T-cell (primary cell): Measurements from ENCODE around the gene OTUD7B. TPM values are rescaled to one million over a fixed set of nuclear protein-coding genes. Genes with fewer than 3 reads are reported as not detected.
"Not testable (repeated sequence)": the region's sequence is repeated elsewhere in the genome, so short reads cannot be mapped to it uniquely, and the experiment has no call there.

ENCODE experiments used
- ATAC-seq, 4 experiments: fragments of 200-7000 bp in 3 of 4; fragments of 150-1000 bp in 1 of 4; cut with Tn5 transposase; replicated peaks in 1 of 4; 1 replicate in 3 of 4; 2 replicates in 1 of 4; pipeline ENCODE4 v1.10.0; 2021; ENCODE audit warnings: moderate library complexity in 3 of 4, mild to moderate bottlenecking in 2 of 4, moderate number of reproducible peaks in 1 of 4
- CTCF ChIA-PET, 2 donors: fragments of 300-600 bp; sonication (Branson Sonifier 250); formaldehyde crosslinking; loops; one replicate each; lab custom pipeline; 2022; ENCODE audit warnings: antibody characterized with exemption in 2 of 2; lab: Charles Lee
- POLR2A ChIA-PET, 2 donors: fragments of 300-600 bp; sonication (Branson Sonifier 250); formaldehyde crosslinking; loops; one replicate each; lab custom pipeline; 2022; ENCODE audit warnings: antibody characterized with exemption in 2 of 2; lab: Charles Lee
- DNase-seq, 35 experiments: peaks; one replicate each; pipeline versions ENCODE4 v3.0.0 to v3.0.0-alpha.2; 2013 to 2023
- H3K27ac ChIP-seq: one replicate; pipeline ENCODE4 v1.5.1; 2013; ENCODE audit warnings: low read length
- H3K27me3 ChIP-seq, 2 experiments: replicated peaks in 1 of 2; 1 replicate in 1 of 2; 2 replicates in 1 of 2; pipeline versions ENCODE4 v1.6.1 to v1.7.0; 2013; ENCODE audit warnings: low read length in 1 of 2, mixed read lengths in 1 of 2; ENCODE audit not compliant: control insufficient read depth in 2 of 2, insufficient read depth in 2 of 2; ENCODE audit errors: extremely low read depth in 1 of 2
- H3K36me3 ChIP-seq, 2 donors: 1 replicate in 1 of 2; 2 replicates in 1 of 2; pipeline versions ENCODE4 v1.6.1 to v1.7.0; 2013; ENCODE audit warnings: low read length in 1 of 2; ENCODE audit not compliant: control insufficient read depth in 2 of 2, insufficient read depth in 1 of 2; ENCODE audit errors: extremely low read depth in 1 of 2
- H3K4me1 ChIP-seq, 2 experiments: 1 replicate in 1 of 2; 2 replicates in 1 of 2; pipeline versions ENCODE4 v1.6.1 to v1.7.0; 2013; ENCODE audit warnings: low read length in 2 of 2, mixed read lengths in 1 of 2; ENCODE audit not compliant: insufficient read depth in 2 of 2, control insufficient read depth in 1 of 2; ENCODE audit errors: extremely low read depth in 1 of 2
- H3K4me3 ChIP-seq, 2 donors: 1 replicate in 1 of 2; 2 replicates in 1 of 2; pipeline versions ENCODE4 v1.5.1 to v1.7.0; 2013; ENCODE audit warnings: mild to moderate bottlenecking in 2 of 2, low read length in 1 of 2, moderate library complexity in 1 of 2; ENCODE audit not compliant: control insufficient read depth in 1 of 2; ENCODE audit errors: extremely low read depth in 1 of 2
- H3K9me3 ChIP-seq: 2 replicates; pipeline ENCODE4 v1.7.0; 2013
- H3K27ac Mint-ChIP-seq, 2 donors: one replicate each; pipeline ENCODE4 v1.8.0; 2020 to 2021; ENCODE audit warnings: mild to moderate bottlenecking in 2 of 2, mixed read lengths in 2 of 2
- H3K27me3 Mint-ChIP-seq, 2 donors: one replicate each; pipeline ENCODE4 v1.8.0; 2021 to 2022; ENCODE audit warnings: mixed read lengths in 2 of 2
- H3K36me3 Mint-ChIP-seq: one replicate; pipeline ENCODE4 v1.8.0; 2021; ENCODE audit warnings: mixed read lengths
- H3K4me1 Mint-ChIP-seq, 3 donors: one replicate each; pipeline ENCODE4 v1.8.0; 2020 to 2022; ENCODE audit warnings: mixed read lengths in 3 of 3, mild to moderate bottlenecking in 1 of 3
- H3K4me3 Mint-ChIP-seq, 3 donors: one replicate each; pipeline ENCODE4 v1.8.0; 2020 to 2022; ENCODE audit warnings: mild to moderate bottlenecking in 3 of 3, mixed read lengths in 3 of 3, moderate library complexity in 3 of 3
- H3K9me3 Mint-ChIP-seq, 3 donors: one replicate each; pipeline ENCODE4 v1.8.0; 2020 to 2022; ENCODE audit warnings: mixed read lengths in 3 of 3
- WGBS: methylation state at CpG from one replicate; pipeline ENCODE4 v1.1.5; 2013; ENCODE audit warnings: missing lambda C conversion rate; ENCODE audit not compliant: insufficient coverage; 5-methylcytosine and 5-hydroxymethylcytosine counted together
- total RNA-seq, 35 experiments: library from RNA in 6 of 35; stranded (reverse) in 6 of 35; fragments of 120-200 nt in 1 of 35; gene quantifications; one replicate each; pipeline versions ENCODE4 v1.2.1 to v1.2.4 and lab custom pipeline; 2013 to 2026

Gene OTUD7B
- total RNA-seq (10 to 100 TPM in 3 of 5 donors, 1 to 10 TPM in 2; 7.8 to 13.7 (median 10.2) TPM), total RNA-seq (lab: John Stamatoyannopoulos, UW) (11.3 to 141 (median 34.0) reads per million in 29 experiments)
- 7.1 TPM for total RNA-seq (2013)

DNA sequence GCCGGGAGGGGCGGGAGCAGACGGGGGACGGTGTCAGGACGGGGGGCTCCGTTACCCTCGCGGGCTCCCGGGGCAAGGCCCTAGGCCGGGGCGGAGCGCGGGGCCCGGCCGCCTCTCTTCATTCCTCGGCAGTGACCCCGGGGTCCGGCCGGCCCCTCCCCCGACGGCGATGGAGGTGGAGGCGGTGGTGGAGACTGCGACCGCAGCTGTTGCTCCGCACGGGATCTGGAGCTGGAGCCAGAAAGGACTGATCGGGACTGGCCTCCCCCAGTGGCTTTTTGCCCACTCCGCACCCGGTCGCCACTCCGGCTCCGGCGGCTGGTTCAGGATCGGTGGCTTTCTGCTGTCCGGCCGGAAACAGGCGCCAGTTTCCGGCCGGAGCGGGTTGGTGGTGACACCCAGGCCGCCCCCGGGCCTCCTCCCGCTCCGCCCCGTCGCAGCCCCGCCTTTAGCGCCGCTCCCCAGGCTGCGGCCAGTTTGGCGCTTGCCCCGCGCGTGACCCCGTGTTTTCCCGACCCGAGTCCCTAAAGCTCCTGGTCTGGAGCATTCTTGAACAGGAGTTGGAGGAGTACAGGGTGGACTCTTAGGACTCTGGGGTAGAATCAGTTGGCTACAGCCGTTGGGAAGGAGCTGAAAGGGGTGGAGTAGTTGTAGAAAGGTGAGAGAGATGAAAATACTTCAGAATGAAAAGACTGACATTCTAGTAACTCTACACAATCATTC lies at the start of gene OTUD7B:
Gene OTUD7B (minus strand): TSS at position 334 of the 723 bp plus-strand sequence. CDS start 33,216 bp downstream, outside the sequence.
- under 1% methylated on average over 56 of the region's 59 CpGs for WGBS
- H3K27me3 Mint-ChIP-seq = no peaks in the 10 kb centered on the region
- H3K4me1 Mint-ChIP-seq = peaks cover 30 to 37% (median 35%) of the 10 kb centered on the region in 3 donors
- ChIA-PET POLR2A (interaction anchor here in 1 of 2 donors (2.8 kb wide), 1 partner anchor 123 kb away, joined by 14 read pairs; a partner anchor contains a TSS), CTCF (interaction anchor here in 1 of 2 donors (0.6 to 1.6 kb wide), 5 partner anchors 13 to 177 kb away, joined by 3 to 6 read pairs (median 4); no protein-coding TSS in a partner anchor)
- DNase-seq = peak; percentile 4 to 68 (median 47)
- Histone ChIP-seq H3K9me3 (no peaks in the 10 kb centered on the region), H3K27me3 (peaks cover 0 to 10% of the 10 kb centered on the region in 2 experiments), H3K36me3 (no peaks in the 10 kb centered on the region), H3K4me3 (peak within 1 kb of the TSS; percentile 88 to 94), H3K27ac (peak within 1 kb of the TSS; percentile 56), H3K4me1 (peaks cover 4 to 10% of the 10 kb centered on the region in 2 experiments)
- H3K36me3 Mint-ChIP-seq = no peaks in the 10 kb centered on the region
- ATAC-seq = peak; percentile 82 to 85 (median 83)
- H3K9me3 Mint-ChIP-seq = no peaks in the 10 kb centered on the region
- peak within 1 kb of the TSS; percentile 84 to 85 for H3K27ac Mint-ChIP-seq
- peak within 1 kb of the TSS; percentile 94 to 98 (median 96) for H3K4me3 Mint-ChIP-seq

GRCh38 chr1:150060260-150060659 lies 49.7 kb upstream of the OTUD7B start:
- WGBS = 100% methylated on average over 1 of the region's 4 CpGs
- Histone ChIP-seq H3K27ac (no peak overlapping the region), H3K4me1 (no peaks in the 10 kb centered on the region), H3K4me3 (no peak overlapping the region), H3K9me3 (no peaks in the 10 kb centered on the region), H3K27me3 (no peaks in the 10 kb centered on the region), H3K36me3 (no peaks in the 10 kb centered on the region)
- no peak for DNase-seq
- ChIA-PET CTCF (interaction anchor here in 1 of 2 donors (1.0 kb wide), 1 partner anchor 127 kb away, joined by 3 read pairs; no protein-coding TSS in a partner anchor), POLR2A (no interaction called here)
- ATAC-seq = no peak
- no peaks in the 10 kb centered on the region for H3K36me3 Mint-ChIP-seq
- H3K27ac Mint-ChIP-seq = no peak overlapping the region
- H3K4me1 Mint-ChIP-seq = no peaks in the 10 kb centered on the region
- no peaks in the 10 kb centered on the region for H3K9me3 Mint-ChIP-seq
- no peaks in the 10 kb centered on the region for H3K27me3 Mint-ChIP-seq
- no peak overlapping the region for H3K4me3 Mint-ChIP-seq

- H3K27ac Mint-ChIP-seq = no peak overlapping the region
- Histone ChIP-seq H3K4me1 (no peaks in the 10 kb centered on the region), H3K36me3 (no peaks in the 10 kb centered on the region), H3K27me3 (no peaks in the 10 kb centered on the region), H3K27ac (no peak overlapping the region), H3K4me3 (no peak overlapping the region), H3K9me3 (no peaks in the 10 kb centered on the region)
- ChIA-PET CTCF (interaction anchor here in 1 of 2 donors (1.9 kb wide), 1 partner anchor 131 kb away, joined by 7 read pairs; no protein-coding TSS in a partner anchor), POLR2A (no interaction called here)
- H3K4me3 Mint-ChIP-seq = no peak overlapping the region
- no peaks in the 10 kb centered on the region for H3K9me3 Mint-ChIP-seq
- H3K4me1 Mint-ChIP-seq = no peaks in the 10 kb centered on the region
- no peaks in the 10 kb centered on the region for H3K27me3 Mint-ChIP-seq
- 75% methylated on average over 1 of the region's 1 CpG for WGBS
- no peaks in the 10 kb centered on the region for H3K36me3 Mint-ChIP-seq
- ATAC-seq (no peak), DNase-seq (no peak)
These were observed 45.9 kb upstream of the OTUD7B start for GRCh38 chr1:150056407-150056806.

DNA sequence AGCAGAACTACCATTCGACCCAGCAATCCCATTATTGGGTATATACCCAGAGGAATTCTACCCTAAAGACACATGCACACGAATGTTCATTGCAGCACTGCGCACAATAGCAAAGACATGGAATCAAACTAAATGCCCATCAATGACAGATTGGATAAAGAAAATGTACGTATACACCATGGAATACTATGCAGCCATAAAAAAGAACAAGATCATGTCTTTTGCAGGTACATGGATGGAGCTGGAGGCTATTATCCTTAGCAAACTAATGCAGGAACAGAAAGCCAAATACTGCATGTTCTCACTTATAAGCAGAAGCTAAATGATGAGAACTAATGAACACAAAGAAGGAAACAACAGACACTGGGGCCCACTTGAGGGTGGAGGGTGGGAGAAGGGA lies 45.0 kb upstream of the OTUD7B start:
- DNase-seq, POLR2A ChIA-PET: not testable (repeated sequence)
- CTCF ChIA-PET = interaction anchor here in 1 of 2 donors (0.6 kb wide), 1 partner anchor 159 kb away, joined by 3 read pairs; no protein-coding TSS in a partner anchor

GRCh38 chr1:150053926-150054325 lies 43.4 kb upstream of the OTUD7B start:
- H3K9me3 Mint-ChIP-seq = no peaks in the 10 kb centered on the region
- no peaks in the 10 kb centered on the region for H3K9me3 ChIP-seq
- H3K36me3 ChIP-seq = no peaks in the 10 kb centered on the region
- ChIA-PET POLR2A (interaction anchor here in 1 of 2 donors (0.6 kb wide), 1 partner anchor 1802 kb away, joined by 3 read pairs; no protein-coding TSS in a partner anchor), CTCF (interaction anchor here in 1 of 2 donors (0.7 kb wide), 1 partner anchor 23 kb away, joined by 3 read pairs; no protein-coding TSS in a partner anchor)
- H3K4me3 Mint-ChIP-seq = no peak overlapping the region
- H3K4me3 ChIP-seq = no peak overlapping the region
- DNase-seq (no peak), ATAC-seq (no peak)
- H3K27ac ChIP-seq = no peak overlapping the region
- WGBS = 67% methylated on average over 2 of the region's 3 CpGs
- no peaks in the 10 kb centered on the region for H3K4me1 ChIP-seq
- no peak overlapping the region for H3K27ac Mint-ChIP-seq
- no peaks in the 10 kb centered on the region for H3K27me3 Mint-ChIP-seq
- H3K36me3 Mint-ChIP-seq = no peaks in the 10 kb centered on the region
- H3K27me3 ChIP-seq = no peaks in the 10 kb centered on the region
- H3K4me1 Mint-ChIP-seq = peaks cover 0 to 4% (median 2%) of the 10 kb centered on the region in 3 donors

More for the DNA sequence above, 45.0 kb upstream of the OTUD7B start:
- H3K27me3 Mint-ChIP-seq, H3K4me1 Mint-ChIP-seq, H3K4me3 Mint-ChIP-seq, H3K27ac ChIP-seq, H3K9me3 Mint-ChIP-seq, H3K4me3 ChIP-seq, H3K9me3 ChIP-seq, H3K27ac Mint-ChIP-seq, H3K36me3 Mint-ChIP-seq, H3K27me3 ChIP-seq, H3K4me1 ChIP-seq, H3K36me3 ChIP-seq, ATAC-seq: not testable (repeated sequence)
- WGBS = 80% methylated on average over 2 of the region's 4 CpGs

GRCh38 chr1:150051905-150052412 lies 41.4 kb upstream of the OTUD7B start:
- WGBS = 53% methylated on average over 2 of the region's 3 CpGs
- H3K4me1 ChIP-seq, H3K36me3 Mint-ChIP-seq, H3K27me3 ChIP-seq, H3K9me3 ChIP-seq, H3K4me1 Mint-ChIP-seq, H3K4me3 ChIP-seq, CTCF ChIA-PET, H3K27me3 Mint-ChIP-seq, H3K27ac Mint-ChIP-seq, POLR2A ChIA-PET, H3K4me3 Mint-ChIP-seq, H3K36me3 ChIP-seq, H3K27ac ChIP-seq, DNase-seq, ATAC-seq, H3K9me3 Mint-ChIP-seq: not testable (repeated sequence)
